G401 (cell line): ENCODE results near the gene PRKCE. TPM values are rescaled to one million over a fixed set of nuclear protein-coding genes. Genes with fewer than 3 reads are reported as not detected.
"Not testable (repeated sequence)": the region's sequence is repeated elsewhere in the genome, so short reads cannot be mapped to it uniquely, and the experiment has no call there.

Experiments used
- DNase-seq: peaks from one replicate; pipeline ENCODE4 v3.0.0-alpha.2; 2015; ENCODE audit warnings: low spot score
- in situ Hi-C: cut with HindIII; loops from 2 replicates; pipeline ENCODE4 v1.10.0; 2016; ENCODE audit warnings: low sequenced_read_pairs, mixed read lengths
- total RNA-seq: library from RNA; depleted of rRNA; stranded (reverse); fragments of >200 nt; shearing (Covaris generic); gene quantifications from 2 replicates; pipeline ENCODE4 v1.2.3, GENCODE V29; 2014

Gene PRKCE
- total RNA-seq, 1 experiment from 2014 or later: 3.9 TPM

DNA sequence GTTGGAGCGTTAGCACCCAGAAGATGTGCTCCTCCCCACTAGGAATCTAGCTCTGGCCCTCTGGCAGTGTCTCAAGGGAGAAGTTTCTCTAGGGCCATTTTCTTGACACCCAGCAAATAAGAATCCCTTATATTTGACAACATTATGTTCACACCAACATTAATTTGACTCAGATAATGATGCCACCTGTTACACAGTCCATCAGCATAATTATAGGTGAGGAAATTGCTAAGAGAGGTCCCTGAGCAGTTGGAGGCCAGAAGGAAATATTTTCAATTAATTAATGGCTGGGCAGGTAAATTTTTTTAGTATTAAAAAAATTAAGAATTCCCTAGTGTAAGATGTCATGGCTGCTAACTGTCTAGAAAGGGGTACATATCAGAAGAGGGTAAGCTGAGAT, 36.5 kb downstream of the PRKCE start:
- no peak for DNase-seq
- in situ Hi-C loops: no loop called here

DNA sequence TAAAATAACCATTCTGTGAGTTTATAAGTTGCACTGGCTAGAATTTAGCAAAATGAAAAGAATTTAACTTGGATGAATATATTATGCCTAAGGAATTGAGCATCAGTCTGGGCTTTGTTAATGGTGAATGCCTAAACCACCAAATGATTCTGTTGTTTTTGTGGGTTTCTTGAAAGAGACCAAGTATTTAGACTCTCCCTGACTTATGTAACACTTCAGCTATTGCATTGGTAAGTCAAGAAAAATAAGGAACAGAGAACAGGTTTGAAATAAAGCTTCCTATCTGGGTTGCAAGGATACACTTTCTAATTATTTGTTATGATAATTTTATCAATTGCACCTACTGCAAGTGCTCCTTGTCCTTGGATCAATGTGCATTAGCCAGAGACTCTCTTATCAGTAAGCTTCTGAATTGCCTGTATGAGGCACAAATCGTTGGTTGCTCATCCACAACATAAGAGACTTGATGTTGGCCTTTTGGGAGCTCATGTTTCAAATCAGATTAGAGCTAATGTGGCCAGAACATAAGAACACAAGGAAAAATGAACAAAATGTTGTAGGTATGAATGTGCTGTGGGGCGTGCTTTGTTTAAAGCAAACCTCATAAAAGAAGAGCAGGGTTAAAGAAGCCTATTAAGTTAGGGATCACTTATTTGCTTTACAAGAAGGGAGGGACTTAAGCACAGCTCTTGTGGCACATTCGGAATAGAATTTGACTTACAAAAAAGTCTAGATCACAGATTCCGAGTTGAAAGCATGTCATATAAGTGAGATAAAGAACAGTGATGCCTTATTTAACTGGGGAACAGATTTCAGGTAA, 37.2 kb downstream of the PRKCE start:
- in situ Hi-C loops: no loop called here
- no peak for DNase-seq

DNA sequence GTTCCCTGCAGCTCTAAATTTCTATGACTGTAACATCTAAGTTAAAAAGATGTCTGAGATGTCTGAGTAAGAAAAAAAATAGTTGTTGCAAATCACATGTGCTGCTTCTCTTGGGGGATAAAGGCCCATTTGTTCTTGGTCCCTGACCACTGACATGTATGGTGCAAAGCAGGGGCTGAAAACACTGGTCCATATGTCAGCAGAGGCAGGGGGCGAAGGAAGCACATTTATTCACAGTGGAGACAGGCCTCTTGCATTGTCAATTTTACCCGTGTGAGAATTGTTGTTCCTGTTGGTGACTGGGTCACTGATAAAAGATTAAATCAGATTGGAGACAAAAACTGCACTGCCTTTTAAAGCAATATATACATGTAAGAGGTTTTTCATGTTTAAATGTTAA, 38.8 kb downstream of the PRKCE start:
- in situ Hi-C loops: no loop called here
- DNase-seq: no peak

DNA sequence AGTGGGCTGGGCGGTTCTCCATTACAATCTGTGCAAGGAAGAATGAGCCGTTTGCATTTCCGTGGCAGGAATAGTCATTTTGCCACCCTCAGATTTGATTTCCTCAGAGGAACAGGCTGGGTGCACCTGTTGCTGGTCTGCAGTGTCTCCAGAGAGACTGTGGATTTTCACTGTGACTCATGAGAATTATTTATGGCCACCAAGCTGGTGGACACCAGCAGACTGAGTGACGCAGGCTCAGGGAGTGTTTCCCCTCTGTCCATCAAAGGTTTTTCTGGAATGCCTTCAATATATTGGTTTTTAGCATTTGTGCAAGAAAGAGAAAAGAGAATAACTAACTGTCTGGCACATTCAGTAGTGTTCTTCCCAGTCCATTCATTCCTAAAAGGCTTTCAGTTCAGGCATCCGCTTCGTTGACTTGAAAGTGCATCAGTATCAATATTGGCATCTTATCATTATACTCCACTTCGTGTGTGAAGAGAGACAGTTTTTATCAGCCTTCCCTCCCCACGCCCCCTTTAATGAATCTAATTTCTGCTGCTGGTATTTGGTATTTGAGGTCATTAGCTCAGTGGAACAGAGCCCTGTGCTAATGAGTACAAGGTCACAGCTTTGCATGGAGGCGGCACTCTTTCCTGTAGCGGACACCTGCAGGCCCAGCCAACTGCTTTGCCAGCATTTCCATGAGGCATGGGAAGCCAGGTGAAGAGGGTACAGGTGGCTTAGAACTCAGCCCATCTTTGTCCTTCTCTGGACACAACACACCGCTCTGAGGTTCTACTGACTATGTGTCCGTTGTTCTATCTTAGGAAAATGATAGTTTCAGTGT, 39.9 kb downstream of the PRKCE start:
- peak; percentile 65 for DNase-seq
- in situ Hi-C loops: no loop called here

DNA sequence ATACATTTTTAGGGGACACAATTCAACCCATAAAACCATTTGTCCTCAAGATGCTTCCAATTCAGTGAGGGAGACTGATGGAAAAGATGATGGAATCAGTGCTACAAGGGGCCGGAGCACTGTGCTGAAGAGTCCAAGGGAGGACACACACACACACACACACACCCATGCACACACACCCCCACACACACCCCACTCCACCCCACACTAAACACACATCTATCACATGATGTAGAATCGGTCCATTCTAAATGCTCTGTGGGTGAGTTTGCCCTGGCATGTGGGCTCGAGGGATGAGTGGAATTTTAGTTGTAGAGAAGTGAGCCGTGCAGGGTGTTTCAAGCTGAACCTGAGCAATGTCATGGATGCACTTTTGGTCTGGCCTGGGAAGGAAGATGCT, 41.1 kb downstream of the PRKCE start:
- no peak for DNase-seq
- in situ Hi-C loops: no loop called here

DNA sequence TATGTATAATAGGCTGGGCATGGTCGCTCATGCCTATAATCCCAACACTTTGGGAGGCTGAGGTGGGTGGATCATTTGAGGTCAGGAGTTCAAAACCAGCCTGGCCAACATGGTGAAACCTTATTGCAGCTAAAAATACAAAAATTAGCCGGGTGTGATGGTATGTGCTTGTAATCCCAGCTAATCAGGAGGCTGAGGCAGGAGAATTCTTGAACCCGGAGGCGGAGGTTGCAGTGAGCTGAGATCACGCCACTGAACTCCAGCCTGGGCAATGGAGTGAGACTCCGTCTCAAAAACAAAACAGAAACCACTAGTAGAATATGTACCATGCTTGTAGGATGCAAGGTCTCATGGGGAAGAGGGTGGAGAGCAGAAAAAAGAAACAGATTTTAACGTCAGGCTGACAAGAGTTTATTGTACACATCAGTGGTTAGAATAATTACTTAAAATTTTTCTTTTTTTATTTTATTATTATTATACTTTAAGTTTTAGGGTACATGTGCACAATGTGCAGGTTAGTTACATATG, 44.1 kb downstream of the PRKCE start:
- in situ Hi-C loops, DNase-seq: not testable (repeated sequence)

DNA sequence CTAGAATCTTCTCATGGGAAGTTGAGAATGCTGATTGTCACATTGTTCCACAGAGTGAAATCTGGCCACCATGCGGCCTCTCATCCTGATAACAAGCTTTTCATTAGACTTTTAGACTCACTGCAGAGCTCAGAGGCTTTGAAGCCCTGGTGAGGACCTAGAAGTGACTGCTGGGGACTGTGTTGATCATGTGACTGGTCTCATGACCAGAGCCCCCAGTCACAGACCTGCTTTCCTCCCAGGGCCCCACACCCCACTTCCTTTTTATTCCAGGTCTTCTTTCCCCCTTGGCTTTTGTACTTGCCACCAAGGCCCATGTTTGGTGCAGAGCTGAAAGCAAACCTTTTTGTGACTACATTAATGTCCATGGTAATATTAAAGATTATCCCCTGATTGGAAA, 45.2 kb downstream of the PRKCE start:
- in situ Hi-C loops: no loop called here
- no peak for DNase-seq

DNA sequence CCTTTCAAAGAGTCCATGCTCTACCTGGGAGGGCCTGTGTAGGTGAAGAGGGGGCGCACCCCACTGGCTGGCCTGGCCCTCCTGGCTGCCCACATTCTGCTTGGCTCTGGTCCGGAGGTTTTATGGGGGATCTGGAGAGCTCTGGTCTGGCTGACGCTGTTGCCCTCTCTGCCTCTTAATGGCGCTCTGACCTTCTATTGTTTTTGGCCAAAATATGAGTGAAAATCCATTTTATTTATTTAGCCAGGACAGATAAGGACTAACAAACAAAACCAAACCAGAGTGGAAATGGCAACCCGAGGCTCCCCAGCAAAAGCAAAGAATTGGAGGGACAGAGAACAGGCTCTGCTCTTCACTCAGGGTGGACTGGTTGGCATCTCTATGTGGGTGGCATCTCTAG, 45.7 kb downstream of the PRKCE start:
- no peak for DNase-seq
- in situ Hi-C loops: no loop called here

DNA sequence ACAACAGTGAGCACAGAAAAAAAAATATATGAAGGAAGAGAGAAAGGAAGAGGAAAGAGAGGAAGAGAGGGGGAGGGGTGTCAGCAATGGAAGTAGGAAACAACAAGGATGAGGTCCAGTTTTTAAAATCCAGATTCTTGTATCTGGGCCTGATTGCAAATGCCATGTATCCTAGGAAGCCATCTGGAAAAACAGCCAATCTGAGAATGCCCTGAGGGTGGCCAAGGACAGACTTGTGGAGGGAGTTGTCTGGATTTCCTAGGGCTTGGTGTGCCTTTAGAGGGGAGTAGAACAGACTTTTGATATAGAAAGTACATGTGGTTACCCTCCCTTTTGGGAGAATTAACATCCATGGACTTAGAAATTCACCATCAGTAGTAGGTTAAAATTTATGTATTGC, 47.1 kb downstream of the PRKCE start:
- in situ Hi-C loops: no loop called here

DNA sequence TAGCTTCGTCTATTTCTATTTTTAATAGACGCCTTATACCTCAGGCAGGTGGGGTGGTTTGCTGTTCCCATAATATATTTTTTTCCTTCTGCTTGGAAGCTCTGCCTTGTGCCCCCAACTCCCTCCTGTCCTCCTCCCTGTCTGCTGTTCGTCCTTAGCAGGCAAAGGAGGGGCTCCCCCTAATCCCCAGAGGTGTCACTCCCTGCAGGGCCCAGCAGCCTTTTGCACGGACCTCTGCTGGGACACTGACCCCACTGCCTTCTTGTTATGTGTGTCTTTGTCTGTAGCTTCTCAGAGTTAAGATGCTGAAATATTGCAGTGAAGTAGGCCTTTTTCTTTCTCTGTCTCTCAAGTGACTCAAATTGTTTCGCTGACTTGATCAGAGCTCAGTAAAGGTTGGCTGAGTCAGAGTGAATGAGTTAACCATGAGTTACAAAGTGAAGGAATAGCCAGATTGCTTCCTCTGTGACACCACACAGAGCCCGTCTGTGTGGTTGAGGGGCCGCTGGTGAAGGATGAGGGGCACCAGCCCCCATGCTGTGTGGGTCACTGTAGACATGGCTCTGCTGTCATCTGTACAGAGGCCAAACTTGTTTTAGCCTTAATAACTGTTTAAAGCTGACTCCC, 47.7 kb downstream of the PRKCE start:
- no peak for DNase-seq
- in situ Hi-C loops: no loop called here

More for the DNA sequence above, 47.1 kb downstream of the PRKCE start:
- DNase-seq: peak; percentile 29

DNA sequence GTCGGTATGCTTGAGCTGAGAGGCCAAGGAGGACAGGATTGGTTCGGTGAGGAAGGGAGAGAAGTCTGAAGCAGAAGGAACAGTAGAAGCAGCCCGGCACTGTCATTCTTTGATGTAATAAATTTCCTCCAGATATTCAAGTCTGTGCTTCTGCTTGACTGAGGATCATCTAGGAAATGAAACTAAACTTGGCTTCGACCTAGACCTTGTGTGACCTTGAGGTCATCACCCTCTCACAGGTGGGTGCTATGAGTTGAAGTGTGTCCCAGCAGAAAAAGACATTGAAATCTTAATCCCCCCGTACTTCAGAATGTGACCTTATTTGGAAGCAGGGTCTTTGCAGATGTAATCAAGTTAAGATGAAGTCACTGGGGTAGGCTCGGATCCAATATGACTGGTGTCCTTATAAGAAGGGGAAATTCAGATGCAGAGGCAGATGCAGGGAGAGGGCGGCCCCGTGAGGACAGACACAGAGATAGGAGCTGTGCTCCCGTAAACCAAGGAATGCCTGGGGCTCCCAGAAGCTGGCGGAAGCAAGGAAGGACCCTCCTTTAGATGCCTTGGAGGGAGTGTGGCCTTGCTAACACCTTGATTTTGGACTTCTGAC, 49.0 kb downstream of the PRKCE start:
- DNase-seq: no peak
- in situ Hi-C loops: no loop called here

DNA sequence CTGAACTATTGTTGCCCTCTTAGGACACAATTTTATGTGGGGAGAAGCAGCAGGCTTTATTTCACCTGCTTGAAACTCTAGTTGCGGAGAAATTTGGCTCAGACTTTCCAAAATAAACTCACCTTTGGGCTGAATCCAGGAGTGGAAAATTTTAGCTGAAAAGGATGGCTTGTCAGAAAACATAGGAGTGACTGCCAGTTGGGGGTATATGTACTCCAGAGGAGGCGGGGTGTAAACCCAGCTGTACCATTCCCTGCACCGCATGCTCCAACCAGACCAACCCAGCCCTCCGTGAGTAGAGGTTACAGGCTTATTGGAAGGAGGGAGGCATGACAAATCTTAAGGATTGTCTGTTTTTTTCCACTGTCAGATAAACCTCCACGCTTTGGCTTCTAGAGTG, 53.8 kb downstream of the PRKCE start:
- in situ Hi-C loops: no loop called here
- peak; percentile 70 for DNase-seq

DNA sequence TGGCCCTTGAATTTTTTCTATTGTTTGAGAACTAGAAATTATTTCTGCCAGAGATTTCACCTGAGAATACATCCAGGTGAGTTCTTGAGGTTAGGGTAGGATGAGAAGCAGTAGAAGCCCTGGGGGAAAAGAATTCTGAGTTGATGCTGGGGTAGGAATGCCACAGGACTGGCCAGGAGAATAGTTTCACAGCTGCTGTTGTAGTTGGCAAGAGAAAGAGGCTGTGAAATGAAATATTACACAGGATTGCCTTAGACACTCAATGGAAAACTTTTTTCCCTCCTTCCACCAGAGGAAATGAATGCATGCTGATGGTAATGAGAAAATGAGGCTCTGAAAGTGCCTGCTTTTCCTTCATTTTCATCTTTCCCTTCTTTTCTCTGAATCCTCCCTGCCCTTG, 54.6 kb downstream of the PRKCE start:
- in situ Hi-C loops: no loop called here
- no peak for DNase-seq

DNA sequence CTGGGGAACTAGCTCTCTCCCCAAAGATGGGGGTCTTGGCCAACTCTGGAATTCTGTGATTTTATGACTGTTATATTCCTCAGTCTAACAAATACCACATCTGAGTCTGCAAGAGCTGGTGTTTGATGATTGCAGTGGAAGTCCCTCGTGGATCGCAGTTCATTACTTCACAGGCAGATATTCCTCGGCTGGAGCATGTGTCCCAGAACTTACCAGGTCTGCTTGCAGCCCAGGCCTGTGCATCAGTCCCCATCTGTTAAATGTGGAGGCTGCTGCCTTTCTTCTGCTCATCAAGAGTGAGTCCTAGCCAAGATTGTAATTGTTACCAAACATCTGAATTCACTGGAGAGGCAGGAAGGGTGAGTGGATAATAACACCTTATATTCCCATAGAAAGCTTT, 55.5 kb downstream of the PRKCE start:
- peak; percentile 42 for DNase-seq
- in situ Hi-C loops: no loop called here

DNA sequence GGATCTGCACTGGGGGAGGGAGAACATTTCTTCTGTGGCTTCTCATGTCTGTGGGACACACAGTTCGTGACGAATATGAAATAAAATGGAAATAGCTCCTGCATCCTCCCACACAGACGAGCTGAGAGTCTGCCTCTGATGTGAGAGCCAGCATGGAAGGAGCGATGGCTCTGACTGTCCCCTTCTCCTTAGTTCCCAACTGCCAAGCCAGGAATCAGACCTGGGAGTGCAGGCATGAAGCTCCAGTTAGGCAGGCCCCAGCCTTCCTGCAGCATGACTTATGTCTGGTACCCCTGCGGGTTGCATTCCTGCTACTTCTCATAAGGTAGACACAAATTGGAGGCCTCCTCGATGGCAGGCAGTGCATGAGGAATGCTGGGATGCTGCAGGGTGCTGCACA, 56.2 kb downstream of the PRKCE start:
- in situ Hi-C loops: no loop called here
- no peak for DNase-seq

DNA sequence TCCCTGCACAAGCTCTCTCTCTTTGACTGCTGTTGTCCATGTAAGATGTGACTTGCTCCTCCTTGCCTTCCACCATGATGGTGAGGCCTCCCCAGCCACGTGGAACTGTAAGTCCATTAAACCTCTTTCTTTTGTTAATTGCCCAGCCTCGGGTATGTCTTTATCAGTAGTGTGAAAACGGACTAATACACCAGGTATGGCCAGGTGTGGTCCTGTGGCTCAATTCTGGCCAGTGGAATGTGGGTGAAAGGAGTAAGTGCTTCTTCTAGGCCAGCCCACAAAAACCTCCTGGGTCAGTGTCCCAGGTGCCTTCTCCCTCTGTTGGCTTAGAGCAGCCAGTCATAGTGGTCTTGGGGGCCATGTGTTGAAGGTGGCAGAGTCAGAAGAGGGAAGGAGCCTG, 57.0 kb downstream of the PRKCE start:
- no peak for DNase-seq
- in situ Hi-C loops: no loop called here

DNA sequence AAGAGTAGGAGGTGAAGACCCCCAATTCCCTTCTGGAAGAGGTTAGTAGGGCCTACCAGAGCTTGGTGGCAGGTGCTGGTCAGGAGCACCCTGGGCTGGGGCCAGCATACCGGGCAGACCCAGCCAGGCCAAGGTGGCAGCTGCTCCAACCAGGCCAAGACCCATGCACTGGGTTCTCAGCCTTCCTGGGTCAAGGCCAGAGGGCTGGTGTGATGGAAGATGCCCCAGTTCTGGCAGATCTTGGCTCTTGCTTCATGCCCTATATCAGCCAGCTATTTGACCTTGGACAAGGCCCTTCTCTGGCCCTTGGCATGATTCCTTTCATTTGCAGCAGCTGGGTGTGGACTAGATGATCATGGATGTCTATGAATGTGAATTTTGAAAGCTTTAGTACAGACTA, 57.7 kb downstream of the PRKCE start:
- peak; percentile 76 for DNase-seq
- in situ Hi-C loops: no loop called here

DNA sequence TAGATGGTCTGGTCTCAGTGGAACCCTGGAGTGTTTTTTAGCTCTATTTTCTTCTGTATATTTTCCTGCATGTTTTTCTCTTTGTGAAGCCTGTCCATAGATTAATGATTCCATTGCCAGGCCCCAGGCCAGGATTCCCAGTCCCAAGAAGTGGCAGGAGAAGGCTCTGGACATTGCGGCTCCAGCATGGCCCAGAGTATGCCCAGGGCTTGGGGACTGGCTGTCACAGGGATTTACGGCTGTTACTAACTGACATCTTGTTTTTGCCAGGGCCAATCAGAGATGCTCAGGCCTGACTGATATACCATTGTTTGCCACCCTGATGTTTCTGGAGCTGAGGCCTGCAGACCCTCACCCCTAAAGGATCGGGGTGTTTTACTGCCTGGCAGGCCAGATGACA, 59.0 kb downstream of the PRKCE start:
- no peak for DNase-seq
- in situ Hi-C loops: no loop called here

DNA sequence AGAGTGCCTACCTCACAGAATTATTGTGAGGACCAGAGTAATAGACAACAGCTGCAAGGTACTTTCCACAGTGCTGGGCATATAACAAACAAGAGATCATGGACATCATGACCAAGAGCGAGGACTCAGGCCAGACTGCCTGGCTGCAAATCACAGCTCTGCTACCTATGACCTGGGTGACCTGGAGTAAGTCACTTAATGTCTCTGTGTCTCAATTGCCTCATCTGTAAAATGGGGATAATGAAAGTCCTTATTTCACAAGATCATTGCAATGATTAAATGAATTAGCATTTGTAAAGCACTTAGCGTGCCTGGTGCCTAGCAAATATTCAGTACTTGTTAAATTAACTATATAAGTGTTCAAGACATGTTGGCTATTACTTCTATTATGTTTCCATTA, 59.7 kb downstream of the PRKCE start:
- in situ Hi-C loops: no loop called here
- DNase-seq: no peak

DNA sequence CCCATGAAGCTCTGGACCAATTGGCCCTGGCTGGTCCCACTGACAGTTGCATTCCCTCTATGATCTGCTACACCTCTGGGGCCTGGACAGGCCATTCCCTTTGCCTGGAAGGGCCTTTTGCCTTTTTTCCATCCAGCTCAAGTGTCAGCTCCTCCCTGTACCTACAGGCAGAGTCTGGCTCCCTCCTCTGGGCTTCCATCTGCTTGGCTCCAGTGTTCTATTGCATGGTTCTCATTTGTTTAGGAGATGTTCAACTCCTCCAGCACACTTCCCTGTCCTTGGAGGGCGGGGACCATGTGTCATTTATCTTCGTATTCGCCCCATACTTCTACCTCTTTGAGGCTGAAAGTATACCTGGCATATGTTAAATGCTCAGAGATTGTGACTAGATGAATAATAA, 61.1 kb downstream of the PRKCE start:
- peak; percentile 57 for DNase-seq
- in situ Hi-C loops: no loop called here
